HG03521 (cell line): ENCODE results near the gene PAPSS1.

Source experiments
- ATAC-seq: cut with Tn5 transposase; IDR thresholded peaks from one replicate; pipeline ENCODE4 v1.9.1; 2021; ENCODE audit warnings: mild to moderate bottlenecking, moderate library complexity; ENCODE audit not compliant: unreplicated experiment

Gene PAPSS1

GRCh38 chr4:107570952-107571351, 149.1 kb downstream of the PAPSS1 start:
- no peak for ATAC-seq

GRCh38 chr4:107564326-107564725, 155.7 kb downstream of the PAPSS1 start:
- no peak for ATAC-seq
